Glomerular visceral epithelial cell (primary cell): ENCODE results near the gene DRC1.

Experiments
- DNase-seq: peaks from one replicate; pipeline ENCODE4 v3.0.0-alpha.2; 2016; ENCODE audit errors: extremely low spot score

DRC1 gene

DNA sequence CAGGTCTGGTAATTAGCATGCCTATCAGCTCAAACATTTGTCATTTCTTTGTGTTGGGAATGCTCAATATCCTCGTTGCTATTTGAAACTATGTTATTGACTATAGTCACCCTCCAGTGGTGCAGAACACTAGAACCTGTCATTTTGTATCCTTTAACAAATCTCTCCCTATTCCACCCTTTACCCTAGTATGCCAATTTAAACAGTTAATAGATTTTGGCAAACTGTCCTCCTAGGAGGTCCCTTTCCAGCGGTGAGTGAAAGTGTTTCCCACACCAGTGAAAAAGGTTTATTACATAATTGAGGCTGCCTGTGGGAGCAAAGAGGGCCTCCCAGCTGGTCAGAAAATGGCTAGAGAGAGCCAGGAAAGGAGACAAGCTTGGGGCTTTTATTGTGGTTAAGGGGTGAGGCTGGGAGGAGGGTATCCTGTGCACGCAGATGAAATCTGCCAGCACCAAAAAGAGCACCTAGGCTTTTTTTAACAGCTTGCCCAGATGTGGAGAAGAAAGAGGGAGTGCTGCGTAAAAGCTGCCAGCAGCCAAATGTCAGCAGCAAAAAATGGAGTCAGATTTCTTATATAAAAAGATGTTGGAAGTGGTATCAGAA lies 1.8 kb upstream of the DRC1 start:
- DNase-seq: no peak

DNA sequence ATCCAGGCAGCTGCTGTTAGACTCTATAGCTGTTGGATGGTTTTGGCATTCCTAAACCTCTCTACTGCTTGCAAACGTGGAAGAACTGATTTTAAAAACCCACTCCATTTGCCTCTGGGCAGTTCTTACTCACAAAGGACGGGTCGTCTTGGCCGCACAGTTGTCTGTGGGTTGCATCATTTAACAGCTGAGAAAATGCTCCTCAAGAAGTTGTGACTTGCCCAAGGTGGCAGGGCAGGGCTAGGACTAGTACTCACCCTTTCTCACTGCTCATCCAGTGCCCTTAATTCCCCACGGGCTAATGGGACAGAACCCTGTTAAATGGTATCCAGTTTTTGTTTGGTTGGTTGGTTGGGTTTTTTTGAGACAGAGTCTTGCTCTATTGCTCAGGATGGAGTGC lies 997 bp upstream of the DRC1 start:
- no peak for DNase-seq

DNA sequence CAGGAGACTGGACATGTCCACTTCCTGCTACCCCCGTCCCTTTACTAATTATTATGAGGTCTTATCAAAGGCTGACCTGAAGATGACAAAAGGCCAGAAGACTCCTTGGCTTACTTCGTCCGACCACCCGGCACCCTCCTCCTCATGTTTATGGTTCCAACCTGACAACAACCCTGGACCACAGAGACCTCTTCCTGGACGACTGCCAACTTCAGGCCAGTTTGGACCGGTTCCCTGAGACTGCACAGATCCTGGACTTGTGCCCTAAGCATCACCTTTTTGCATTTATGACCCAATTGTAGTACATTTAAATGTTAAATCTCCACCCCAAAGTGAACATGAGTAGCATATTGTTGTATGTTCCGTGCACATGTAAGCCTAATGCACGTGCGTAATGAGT lies 5.8 kb downstream of the DRC1 start:
- no peak for DNase-seq

DNA sequence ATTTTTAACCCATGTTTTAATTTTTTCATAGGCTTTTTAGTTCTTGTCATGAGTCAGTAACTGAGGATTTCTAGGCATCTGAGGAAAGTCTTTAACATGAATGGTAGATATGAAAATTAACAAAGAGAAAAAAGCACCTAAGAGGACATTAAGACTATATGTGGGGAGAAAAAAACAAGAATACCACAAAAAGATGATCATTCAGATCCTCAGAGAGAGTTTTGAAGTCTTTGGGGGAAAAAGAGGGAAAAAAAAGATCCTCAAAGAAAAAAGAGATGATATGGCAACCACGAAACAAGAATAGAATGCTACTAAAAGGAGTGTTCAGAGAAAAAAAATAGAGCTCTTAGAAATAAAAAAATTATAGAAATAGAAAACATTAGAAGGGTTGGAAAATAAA lies 8.1 kb downstream of the DRC1 start:
- DNase-seq: no peak

DNA sequence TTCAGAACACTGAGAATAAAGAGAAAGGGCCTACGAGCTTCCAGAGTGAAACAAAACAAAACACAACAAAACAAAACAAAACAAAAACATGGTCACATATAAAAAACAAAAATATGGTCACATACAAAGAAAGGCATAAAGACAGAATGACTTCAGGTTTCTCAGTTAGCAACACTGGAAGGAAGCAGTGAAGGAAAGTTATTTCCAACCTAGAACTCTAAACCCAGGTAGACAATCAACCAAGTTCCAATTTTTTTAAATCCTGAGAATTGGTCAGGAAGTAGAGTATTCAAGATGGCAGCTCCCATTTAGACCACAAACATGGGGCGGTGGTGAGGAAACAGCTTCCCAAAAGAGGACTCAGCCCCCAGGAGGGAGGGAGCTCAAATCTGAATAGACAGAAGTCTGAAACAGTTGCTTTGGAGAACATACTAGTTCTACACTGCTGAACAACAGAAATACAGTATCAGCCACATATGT lies 9.1 kb downstream of the DRC1 start:
- no peak for DNase-seq

DNA sequence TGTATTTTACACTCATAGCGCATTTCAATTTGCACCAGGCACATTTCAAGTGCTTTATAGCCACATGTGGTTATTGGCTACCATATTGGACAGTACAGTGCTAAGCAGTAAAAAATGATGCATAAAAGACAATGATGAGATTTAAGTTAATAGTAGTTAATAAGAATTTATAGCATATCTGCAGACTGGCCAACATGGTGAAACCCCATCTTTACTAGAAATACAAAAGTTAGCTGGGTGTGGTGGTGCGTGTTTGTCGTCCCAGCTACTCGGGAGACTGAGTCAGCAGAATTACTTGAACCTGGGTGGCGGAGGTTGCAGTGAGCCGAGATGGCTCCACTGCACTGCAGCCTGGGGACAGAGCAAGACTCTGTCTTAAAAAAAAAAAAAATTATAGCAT lies 9.7 kb downstream of the DRC1 start:
- DNase-seq: no peak

DNA sequence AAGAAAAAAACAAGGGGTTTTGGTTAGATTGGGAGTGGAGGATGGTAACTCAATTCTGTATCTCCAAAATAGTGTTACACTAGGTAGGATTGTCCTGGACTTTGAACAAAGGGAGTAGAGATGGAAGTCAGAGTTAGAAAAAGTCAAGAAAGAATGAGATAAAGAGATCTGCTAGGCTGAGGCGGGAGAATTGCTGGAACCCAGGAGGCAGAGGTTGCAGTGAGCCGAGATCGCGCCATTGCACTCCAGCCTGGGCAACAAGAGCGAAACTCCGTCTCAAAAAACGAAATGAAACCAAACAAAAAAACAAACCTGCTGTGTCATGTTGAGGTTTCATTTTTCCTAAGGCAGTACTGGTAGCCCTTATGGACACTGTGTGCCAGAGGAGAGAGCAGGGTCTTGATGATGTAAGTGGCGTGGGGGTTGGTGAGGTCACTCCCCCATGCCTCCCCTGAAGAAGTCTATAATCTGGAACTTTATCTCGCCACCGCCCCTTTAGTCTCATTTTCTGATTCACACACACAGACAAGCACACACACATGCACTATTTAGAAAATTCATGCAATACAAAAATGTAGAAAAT lies 10.5 kb downstream of the DRC1 start:
- DNase-seq: no peak

DNA sequence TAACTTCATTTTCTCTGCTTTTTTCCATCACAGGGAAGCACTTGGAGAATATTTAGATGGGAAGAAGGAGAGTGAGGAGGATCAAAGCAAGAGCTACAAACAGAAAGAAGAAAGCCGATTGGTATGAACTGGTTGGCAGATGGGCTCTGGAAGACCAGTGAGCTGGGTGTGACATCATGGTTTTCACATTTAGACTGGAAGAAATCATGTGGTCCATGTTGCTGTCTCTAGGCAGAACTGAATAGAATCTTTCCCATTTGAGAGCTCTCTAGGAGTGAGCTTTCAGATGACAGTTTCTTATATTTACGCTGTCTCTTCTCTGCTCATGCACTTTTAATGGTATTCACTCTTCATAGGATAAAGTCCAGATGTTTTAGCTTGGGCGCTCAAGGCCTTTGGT lies 12.6 kb downstream of the DRC1 start:
- no peak for DNase-seq

DNA sequence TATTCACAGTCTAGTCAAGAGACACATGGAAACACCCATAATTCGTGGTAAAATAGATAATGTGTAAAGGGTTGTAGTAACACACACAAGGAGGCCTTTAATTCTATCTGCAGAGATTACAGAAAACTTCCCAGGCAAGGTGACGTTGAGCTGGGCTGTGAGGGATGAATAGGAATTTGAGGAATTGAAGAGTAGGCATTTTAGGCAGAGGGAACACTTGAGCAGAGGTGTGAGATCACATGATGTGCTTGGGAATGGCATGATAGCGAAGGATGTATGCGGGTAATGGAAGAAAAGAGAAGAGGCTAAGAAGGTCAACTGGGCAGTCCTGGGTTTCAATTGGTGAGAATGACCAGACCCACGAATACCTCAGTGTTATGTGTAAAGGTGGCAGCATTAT lies 20.2 kb downstream of the DRC1 start:
- no peak for DNase-seq

DNA sequence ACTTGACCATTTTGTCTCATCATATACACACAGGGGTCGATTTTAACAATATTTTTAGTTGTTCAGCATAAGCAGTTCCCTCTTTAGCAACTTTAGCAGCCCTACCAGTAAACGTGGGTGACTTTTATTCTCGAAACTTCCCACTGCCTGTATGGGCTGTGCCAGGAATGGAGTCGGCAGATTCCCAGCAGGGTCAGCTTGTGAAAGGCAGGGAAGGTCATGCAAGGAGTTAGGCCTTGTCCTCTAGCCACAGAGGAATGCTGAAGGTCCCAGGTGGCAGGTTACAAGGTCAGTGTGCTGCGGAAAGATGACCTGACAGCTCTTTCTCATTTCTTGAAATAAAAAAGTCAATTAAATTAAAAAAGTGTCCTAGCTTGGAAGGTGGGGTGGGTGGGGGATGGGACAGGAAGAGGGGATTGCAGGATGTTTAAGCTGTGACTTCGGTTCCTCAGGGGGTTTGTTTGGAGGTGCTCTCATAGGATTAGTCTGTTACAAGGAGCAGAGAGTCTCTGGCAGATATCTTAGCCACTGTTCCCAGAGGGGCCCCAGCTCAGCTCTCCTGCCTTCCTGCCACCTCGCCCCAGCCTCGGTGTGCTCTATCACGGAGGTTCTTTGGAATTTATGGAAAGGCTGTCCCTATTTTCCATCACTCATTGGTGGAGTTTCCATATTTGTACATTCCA lies 21.4 kb downstream of the DRC1 start:
- no peak for DNase-seq

DNA sequence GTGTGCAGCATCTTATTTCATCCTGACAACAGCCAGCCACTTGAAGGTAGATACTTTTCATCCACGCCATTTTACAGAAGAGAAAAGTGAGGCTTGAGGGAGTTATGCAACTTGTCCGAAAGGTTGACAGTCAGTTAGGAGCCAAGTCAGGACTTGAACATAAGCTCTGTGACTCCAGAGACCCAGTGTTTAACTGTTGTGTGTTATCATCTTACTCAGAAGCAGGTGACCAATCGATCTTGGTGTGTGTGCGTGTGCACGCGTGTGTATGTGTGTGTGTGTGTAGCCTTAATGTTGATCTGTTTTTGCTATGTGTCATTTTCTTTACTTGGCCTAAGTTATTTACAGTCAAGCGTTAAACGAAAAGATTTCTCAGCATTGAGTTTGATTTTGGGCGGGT lies 22.0 kb downstream of the DRC1 start:
- no peak for DNase-seq

DNA sequence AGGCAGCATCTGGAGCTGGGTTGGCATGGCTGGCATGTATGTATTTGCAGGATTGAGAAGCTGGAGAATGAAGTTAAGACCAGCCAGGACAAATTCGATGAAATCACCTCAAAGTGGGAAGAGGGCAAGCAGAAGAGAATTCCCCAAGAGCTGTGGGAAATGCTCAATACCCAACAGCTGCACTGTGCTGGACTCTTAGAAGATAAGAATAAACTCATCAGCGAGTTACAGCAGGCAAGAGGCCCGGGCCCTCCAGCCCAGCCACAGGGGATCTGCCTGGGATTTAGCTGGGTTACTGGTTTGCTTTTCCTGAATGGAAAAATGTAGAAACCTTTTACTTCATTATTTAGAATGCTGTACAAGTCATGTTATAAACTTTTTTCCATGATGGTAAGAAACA lies 22.5 kb downstream of the DRC1 start:
- DNase-seq: no peak

DNA sequence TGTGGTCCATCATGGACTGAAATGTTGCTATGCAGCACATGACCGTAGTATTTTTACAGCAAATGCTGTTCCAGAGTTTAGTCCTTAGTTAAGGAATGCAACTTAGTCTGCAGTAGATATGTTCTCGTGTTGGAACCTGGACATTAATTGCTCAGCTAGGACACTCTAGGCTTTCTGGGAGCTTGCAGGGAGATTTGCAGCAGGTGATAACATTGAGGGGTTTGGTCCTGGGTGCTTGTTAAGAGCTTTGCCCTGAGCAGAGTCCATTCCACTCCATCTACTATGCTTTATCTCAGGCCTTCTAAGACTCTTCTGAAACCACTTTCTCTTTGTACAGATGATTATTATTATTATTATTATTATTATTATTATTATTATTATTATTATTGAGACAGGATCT lies 27.1 kb downstream of the DRC1 start:
- DNase-seq: no peak

DNA sequence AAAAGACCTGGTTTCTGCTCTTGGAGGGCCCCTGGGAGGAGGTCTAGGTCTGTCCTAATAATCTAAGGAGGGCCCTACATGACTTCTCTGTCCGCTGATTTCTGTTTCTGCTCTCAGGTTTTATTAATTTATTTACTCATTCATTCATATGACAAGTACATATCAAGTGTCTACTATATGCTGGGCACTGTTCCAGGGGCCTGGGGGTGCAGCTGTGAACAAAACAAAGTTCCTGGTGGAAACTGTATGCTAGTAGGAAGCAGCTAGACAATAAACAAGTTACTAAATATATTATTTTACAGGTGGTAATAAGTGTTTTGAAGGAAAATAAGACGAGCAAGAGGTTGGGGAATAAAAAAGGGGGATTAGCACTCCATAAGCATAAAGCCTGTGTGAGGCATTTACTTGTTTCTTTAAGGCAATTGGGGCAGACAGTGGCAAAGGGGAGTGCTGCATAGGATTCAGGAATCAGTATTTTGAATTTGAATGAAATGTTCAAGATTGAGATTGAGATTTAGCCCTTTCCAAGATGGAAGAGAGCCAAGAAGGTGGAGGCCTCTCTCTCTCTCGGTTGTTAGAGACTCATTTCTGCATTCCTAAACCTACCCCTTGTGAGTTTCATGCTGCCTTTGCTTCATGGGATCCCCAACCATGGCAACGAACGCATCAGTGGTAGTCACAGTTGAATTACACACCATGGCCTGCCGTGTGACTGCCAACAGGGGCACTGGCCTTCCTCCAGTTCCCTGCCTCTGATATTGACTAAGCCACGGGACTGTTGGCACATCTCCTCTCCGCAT lies 28.3 kb downstream of the DRC1 start:
- no peak for DNase-seq

DNA sequence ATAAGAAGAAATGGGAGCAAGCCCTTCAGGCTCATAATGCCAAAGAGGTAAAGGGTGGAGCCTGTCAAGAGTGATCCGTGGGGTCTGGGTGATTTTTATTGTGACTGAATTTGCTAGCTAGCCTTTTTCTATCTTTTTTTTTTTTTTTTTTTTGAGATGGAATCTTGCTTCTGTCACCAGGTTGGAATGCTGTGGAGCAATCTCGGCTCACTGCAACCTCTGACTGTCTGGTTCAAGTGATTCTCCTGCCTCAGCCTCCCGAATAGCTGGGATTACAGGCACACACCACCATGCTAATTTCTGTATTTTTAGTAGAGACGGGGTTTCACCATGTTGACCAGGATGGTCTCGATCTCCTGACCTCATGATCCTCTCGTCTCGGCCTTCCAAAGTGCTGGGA lies 29.1 kb downstream of the DRC1 start:
- DNase-seq: no peak

DNA sequence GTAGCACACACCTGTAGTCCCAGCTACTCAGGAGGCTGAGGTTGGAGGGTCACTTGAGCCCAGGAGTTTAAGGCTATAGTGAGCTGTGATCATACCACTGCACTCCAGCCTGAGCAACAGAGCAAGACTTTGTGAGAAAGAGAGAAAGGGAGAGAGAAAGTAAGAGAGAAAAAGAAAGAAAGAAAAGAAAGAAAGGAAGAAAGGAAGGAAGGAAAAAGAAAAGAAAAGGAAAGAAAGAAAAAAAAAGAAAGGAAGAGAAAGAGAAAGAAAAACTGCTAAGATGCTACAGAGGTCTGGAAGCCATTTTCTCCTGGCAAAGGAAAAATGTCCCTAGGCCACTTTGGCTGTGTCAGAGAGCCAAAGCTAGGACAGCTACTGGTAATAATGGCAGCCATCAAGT lies 30.6 kb downstream of the DRC1 start:
- no peak for DNase-seq

DNA sequence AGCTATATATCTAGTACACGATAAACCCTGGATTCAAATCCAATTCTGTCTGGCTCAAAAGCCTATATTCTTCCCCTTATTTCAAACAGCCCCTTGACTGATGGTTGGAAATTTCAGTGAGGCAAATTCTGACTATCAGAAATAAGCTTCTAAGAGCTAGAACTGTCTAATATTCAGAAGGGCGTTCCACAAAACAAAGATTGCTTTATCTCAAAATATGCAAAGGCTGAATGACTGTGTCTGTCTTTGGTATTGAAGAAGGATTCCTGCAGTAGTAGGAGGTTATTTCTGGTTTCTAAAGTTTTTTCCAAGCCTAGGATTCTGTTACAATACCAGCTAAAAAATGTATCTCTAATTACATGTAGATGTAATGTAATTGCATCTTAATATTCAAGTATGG lies 31.1 kb downstream of the DRC1 start:
- no peak for DNase-seq

DNA sequence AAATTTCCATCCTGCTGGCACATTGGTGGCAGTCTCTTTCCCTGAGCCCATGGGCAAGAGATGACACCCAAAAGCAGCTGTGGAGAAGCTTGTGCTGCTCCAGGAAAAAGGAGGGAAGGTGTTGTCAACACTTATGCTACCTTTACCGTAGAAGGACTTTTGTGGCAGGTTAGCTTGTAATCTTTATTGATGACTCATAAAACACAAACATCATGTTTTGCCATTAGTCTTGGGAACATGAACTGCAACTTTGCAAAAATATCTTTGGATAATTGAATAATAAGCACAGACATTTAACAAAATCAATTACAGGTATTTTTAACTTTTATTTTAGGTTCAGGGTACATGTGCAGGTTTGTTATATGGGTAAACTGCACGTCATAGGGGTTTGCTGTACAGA lies 33.4 kb downstream of the DRC1 start:
- DNase-seq: no peak

DNA sequence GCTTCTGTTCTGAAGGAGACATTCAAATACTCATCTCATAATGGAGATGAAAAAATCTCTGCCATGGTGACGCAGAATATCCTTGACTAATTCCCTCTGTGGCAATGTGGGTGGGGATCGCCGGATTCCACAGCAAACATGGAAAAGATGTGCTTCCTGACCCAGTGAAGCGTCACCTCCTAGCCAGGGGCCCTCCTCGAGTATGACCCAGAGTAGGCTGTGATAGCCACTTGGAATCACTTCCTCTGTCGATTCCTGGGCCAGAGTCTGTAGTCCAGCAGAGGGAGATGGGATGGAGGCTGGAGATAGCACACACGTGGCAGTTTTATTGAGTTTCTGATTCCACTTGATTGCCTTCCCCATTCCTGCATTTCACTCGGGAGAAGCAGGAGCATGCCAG lies 36.8 kb downstream of the DRC1 start:
- DNase-seq: peak; percentile 81

DNA sequence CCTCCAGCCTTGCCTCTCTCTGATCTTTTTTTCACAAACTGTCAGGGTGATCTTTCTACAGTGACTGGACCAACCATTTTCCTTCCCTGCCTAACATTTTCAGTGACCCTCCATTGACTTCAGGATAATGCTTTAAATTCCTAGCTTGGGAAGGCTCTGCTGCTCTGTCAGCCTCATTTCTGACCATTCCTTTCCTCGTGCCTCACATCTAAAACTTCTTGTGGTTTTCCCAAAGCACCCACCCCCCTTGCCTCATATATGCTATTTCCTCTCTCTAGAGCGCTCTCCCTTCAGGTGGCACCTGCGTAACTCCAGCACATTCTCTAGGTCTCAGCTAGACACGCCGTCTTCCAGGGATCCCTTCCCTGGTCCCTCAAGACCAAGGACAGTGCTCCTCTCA lies 37.2 kb downstream of the DRC1 start:
- DNase-seq: peak; percentile 24

DNA sequence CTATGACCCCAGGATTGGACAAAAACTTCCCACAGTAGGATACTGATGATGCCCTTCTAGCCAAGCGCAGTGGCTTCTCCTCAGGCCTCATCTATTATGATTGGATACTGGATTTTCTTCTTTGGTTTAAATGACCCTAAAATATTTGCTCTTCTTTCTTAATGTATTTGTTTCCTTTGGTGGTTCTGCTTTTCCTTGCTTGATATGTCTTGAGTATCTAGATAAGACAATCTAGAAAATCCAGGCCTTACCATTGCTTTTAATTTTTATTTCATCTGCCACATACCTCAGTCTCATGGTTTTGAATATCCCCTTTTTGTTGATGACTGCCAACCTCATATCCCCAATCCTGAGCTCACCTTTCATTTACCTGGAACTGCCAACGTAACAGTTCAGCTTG lies 40.6 kb downstream of the DRC1 start:
- DNase-seq: no peak

DNA sequence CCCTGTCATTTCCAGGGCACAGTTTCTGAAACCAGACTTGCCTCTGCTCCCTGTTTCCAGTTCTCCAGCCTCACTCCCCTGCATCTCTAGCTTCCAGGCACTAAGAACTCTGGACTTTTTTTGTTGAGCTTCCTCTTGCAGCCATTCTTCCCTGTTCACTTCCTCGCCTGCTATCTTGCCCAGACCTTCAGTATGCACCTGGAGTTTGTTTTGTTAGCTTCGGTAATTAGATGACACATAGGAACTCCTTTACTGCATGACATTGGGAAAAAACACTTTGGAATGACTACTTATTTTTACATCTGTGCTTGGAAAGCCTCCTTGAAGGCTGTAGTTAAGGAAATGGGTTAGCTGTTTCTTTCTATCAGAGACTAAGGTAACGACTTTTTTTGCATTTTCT lies 41.0 kb downstream of the DRC1 start:
- DNase-seq: no peak

DNA sequence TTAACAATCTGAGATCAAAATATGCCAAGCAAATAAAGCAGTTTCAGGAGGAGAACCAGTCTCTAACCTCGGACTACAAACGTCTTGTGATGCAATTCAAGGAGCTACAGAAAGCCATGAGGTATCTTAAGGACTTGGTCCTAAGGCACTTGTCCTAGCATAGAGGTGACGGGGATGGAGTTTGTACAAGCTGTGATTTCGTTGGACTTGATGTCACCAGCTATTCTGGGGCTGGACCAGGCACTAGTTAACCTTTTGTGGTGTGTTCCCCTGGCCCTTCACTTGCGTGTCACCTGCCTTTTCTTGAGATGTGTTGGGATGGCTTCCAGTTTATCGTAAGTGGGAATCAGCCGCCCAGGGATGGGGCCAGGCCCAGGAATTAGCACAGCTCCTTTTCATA lies 42.5 kb downstream of the DRC1 start:
- no peak for DNase-seq
